IPS DF 4.7 (cell line): ENCODE results near the gene EFNA5.
"Not testable (repeated sequence)": the region's sequence is repeated elsewhere in the genome, so short reads cannot be mapped to it uniquely, and the experiment has no call there.

ENCODE experiments used
- DNase-seq: peaks from one replicate; pipeline ENCODE4 v3.0.0-alpha.2; 2013; ENCODE audit warnings: low spot score; ENCODE audit errors: extremely low read depth

The EFNA5 gene

GRCh38 chr5:107435061-107435460 lies 235.7 kb downstream of the EFNA5 start:
- no peak for DNase-seq

GRCh38 chr5:107433646-107434045 lies 237.1 kb downstream of the EFNA5 start:
- DNase-seq = not testable (repeated sequence)

- DNase-seq = no peak
These were observed 238.7 kb downstream of the EFNA5 start for GRCh38 chr5:107431998-107432397.

GRCh38 chr5:107431536-107431935 lies 239.2 kb downstream of the EFNA5 start:
- DNase-seq = no peak

- no peak for DNase-seq
These were observed 240.6 kb downstream of the EFNA5 start for GRCh38 chr5:107430071-107430625.

- DNase-seq = no peak
These were observed 242.4 kb downstream of the EFNA5 start for GRCh38 chr5:107428303-107428813.

- DNase-seq = no peak
These were observed 243.9 kb downstream of the EFNA5 start for GRCh38 chr5:107426872-107427271.

GRCh38 chr5:107426209-107426608 lies 244.5 kb downstream of the EFNA5 start:
- no peak for DNase-seq

- DNase-seq = no peak
These were observed 245.2 kb downstream of the EFNA5 start for GRCh38 chr5:107425541-107426031.

GRCh38 chr5:107424491-107424890 lies 246.2 kb downstream of the EFNA5 start:
- DNase-seq = no peak

- DNase-seq = no peak
These were observed 248.2 kb downstream of the EFNA5 start for GRCh38 chr5:107422494-107422893.

- DNase-seq = no peak
These were observed 251.2 kb downstream of the EFNA5 start for GRCh38 chr5:107419498-107419897.

GRCh38 chr5:107418902-107419301 lies 251.8 kb downstream of the EFNA5 start:
- no peak for DNase-seq

GRCh38 chr5:107418071-107418470 lies 252.7 kb downstream of the EFNA5 start:
- no peak for DNase-seq

- DNase-seq = no peak
These were observed 255.0 kb downstream of the EFNA5 start for GRCh38 chr5:107415762-107416161.

GRCh38 chr5:107414802-107415201 lies 255.9 kb downstream of the EFNA5 start:
- no peak for DNase-seq

GRCh38 chr5:107413754-107414153 lies 257.0 kb downstream of the EFNA5 start:
- DNase-seq = no peak

- no peak for DNase-seq
These were observed 262.2 kb downstream of the EFNA5 start for GRCh38 chr5:107408564-107408963.

GRCh38 chr5:107407713-107408298 lies 262.9 kb downstream of the EFNA5 start:
- DNase-seq = no peak

GRCh38 chr5:107404595-107405374 lies 266.0 kb downstream of the EFNA5 start:
- no peak for DNase-seq

- DNase-seq = no peak
These were observed 267.3 kb downstream of the EFNA5 start for GRCh38 chr5:107403228-107403953.
